Mesenchymal stem cell (in vitro differentiated cells and primary cell): ENCODE measurements around the gene SLC44A3. TPM values are rescaled to one million over a fixed set of nuclear protein-coding genes. Genes with fewer than 3 reads are reported as not detected.
A peak's percentile ranks its signal among the peaks of the same experiment; 100 is the strongest.

Source experiments
- DNase-seq: peaks from one replicate; pipeline ENCODE4 v3.0.0-alpha.2; 2013
- H2AFZ ChIP-seq: one replicate; pipeline ENCODE4 v1.6.1; 2013; ENCODE audit warnings: low read depth, mild to moderate bottlenecking, control low read depth, inconsistent platforms, low read length, moderate library complexity
- H2AK5ac ChIP-seq: 2 replicates; pipeline ENCODE4 v1.6.1; 2013; ENCODE audit warnings: low read length, moderate library complexity, mild to moderate bottlenecking, inconsistent platforms; ENCODE audit not compliant: severe bottlenecking
- H2BK120ac ChIP-seq: one replicate; pipeline ENCODE4 v1.6.1; 2013; ENCODE audit warnings: low read depth, mild to moderate bottlenecking, inconsistent platforms, low read length, moderate library complexity
- H2BK12ac ChIP-seq, 2 experiments: one replicate each; pipeline ENCODE4 v1.6.1; 2013; ENCODE audit warnings: inconsistent platforms in 2 of 2, low read length in 2 of 2, mild to moderate bottlenecking in 2 of 2, moderate library complexity in 2 of 2, control low read depth in 1 of 2
- H2BK15ac ChIP-seq: one replicate; pipeline ENCODE4 v1.6.1; 2013; ENCODE audit warnings: mild to moderate bottlenecking, low read depth, inconsistent platforms; ENCODE audit not compliant: poor library complexity, severe bottlenecking
- H2BK5ac ChIP-seq: 2 replicates; pipeline ENCODE4 v1.6.1; 2013; ENCODE audit warnings: low read depth, mild to moderate bottlenecking, low read length, control low read depth, inconsistent platforms; ENCODE audit not compliant: poor library complexity, severe bottlenecking
- H3K14ac ChIP-seq, 2 experiments: one replicate each; pipeline ENCODE4 v1.6.1; 2013; ENCODE audit warnings: inconsistent platforms in 2 of 2, low read length in 2 of 2, control low read depth in 1 of 2, mild to moderate bottlenecking in 1 of 2, moderate library complexity in 1 of 2
- H3K18ac ChIP-seq, 2 experiments: one replicate each; pipeline ENCODE4 v1.6.1; 2013; ENCODE audit warnings: inconsistent platforms in 2 of 2, low read length in 2 of 2, control low read depth in 1 of 2, low read depth in 1 of 2, mild to moderate bottlenecking in 1 of 2
- H3K23ac ChIP-seq, 2 experiments: one replicate each; pipeline ENCODE4 v1.6.1; 2013; ENCODE audit warnings: inconsistent platforms in 2 of 2, low read length in 2 of 2, mild to moderate bottlenecking in 2 of 2, moderate library complexity in 2 of 2, control low read depth in 1 of 2
- H3K27ac ChIP-seq: 2 replicates; pipeline ENCODE4 v1.5.1; 2013; ENCODE audit warnings: mild to moderate bottlenecking, moderate library complexity, low read length, control low read depth, inconsistent platforms; ENCODE audit not compliant: poor library complexity, severe bottlenecking
- H3K27me3 ChIP-seq, 2 experiments: 2 replicates each; pipeline versions ENCODE4 v1.6.1 to v1.7.0; 2013; ENCODE audit warnings: low read length in 2 of 2, mild to moderate bottlenecking in 2 of 2, moderate library complexity in 2 of 2, control low read depth in 1 of 2, inconsistent platforms in 1 of 2; ENCODE audit not compliant: control insufficient read depth in 1 of 2, insufficient read depth in 1 of 2
- H3K36me3 ChIP-seq, 2 experiments: 2 replicates each; pipeline versions ENCODE4 v1.6.1 to v1.7.0; 2013; ENCODE audit warnings: low read length in 2 of 2, control low read depth in 1 of 2, inconsistent platforms in 1 of 2, low read depth in 1 of 2, mild to moderate bottlenecking in 1 of 2; ENCODE audit not compliant: insufficient read depth in 2 of 2, control insufficient read depth in 1 of 2
- H3K4ac ChIP-seq, 2 experiments: one replicate each; pipeline ENCODE4 v1.6.1; 2013; ENCODE audit warnings: inconsistent platforms in 2 of 2, low read length in 2 of 2, mild to moderate bottlenecking in 2 of 2, moderate library complexity in 2 of 2, control low read depth in 1 of 2, low read depth in 1 of 2
- H3K4me1 ChIP-seq: 2 replicates; pipeline ENCODE4 v1.6.1; 2013; ENCODE audit warnings: low read depth, low read length, control low read depth; ENCODE audit not compliant: control insufficient read depth, insufficient read depth
- H3K4me2 ChIP-seq: 2 replicates; pipeline ENCODE4 v1.6.1; 2013; ENCODE audit warnings: low read length, mild to moderate bottlenecking, inconsistent platforms; ENCODE audit not compliant: poor library complexity, severe bottlenecking
- H3K4me3 ChIP-seq, 2 experiments: 2 replicates each; pipeline versions ENCODE4 v1.5.1 to v1.7.0; 2013; ENCODE audit warnings: low read length in 2 of 2, mild to moderate bottlenecking in 2 of 2, control low read depth in 1 of 2, low read depth in 1 of 2; ENCODE audit not compliant: insufficient read depth in 1 of 2
- H3K79me1 ChIP-seq: replicated peaks from 2 replicates; pipeline ENCODE4 v1.6.1; 2013; ENCODE audit warnings: mild to moderate bottlenecking, control low read depth, low read length, inconsistent platforms; ENCODE audit not compliant: poor library complexity, severe bottlenecking
- H3K9ac ChIP-seq: 2 replicates; pipeline ENCODE4 v1.7.0; 2013; ENCODE audit warnings: mild to moderate bottlenecking, low read length, moderate library complexity
- H3K9me3 ChIP-seq: 2 replicates; pipeline ENCODE4 v1.7.0; 2013; ENCODE audit warnings: mild to moderate bottlenecking, low read length; ENCODE audit not compliant: control insufficient read depth
- H4K8ac ChIP-seq: one replicate; pipeline ENCODE4 v1.6.1; 2013; ENCODE audit warnings: inconsistent platforms, mild to moderate bottlenecking, low read length, moderate library complexity
- H4K91ac ChIP-seq: one replicate; pipeline ENCODE4 v1.6.1; 2013; ENCODE audit warnings: mild to moderate bottlenecking, low read length, inconsistent platforms
- WGBS: methylation state at CpG from one replicate; pipeline ENCODE4 v1.1.7; 2013; ENCODE audit warnings: mixed read lengths; 5-methylcytosine and 5-hydroxymethylcytosine counted together
- polyA plus RNA-seq, 2 experiments: library from polyadenylated mRNA; stranded (reverse); fragments of 200-250 nt; gene quantifications; one replicate each; pipeline ENCODE4 v1.2.3, GENCODE V29; 2013

Gene SLC44A3
- 12.6 TPM for polyA plus RNA-seq (2013, experiment 1 of 2)
- 11.5 TPM for polyA plus RNA-seq (2013, experiment 2 of 2)

GRCh38 chr1:94819945-94820746 is at the start of gene SLC44A3:
TSS of gene SLC44A3 (plus strand) at chr1:94820357. CDS start at chr1:94820452, 95 bp downstream.
- 1% methylated on average over 54 of the region's 77 CpGs for WGBS
- peak within 1 kb of the TSS; percentile 58 for H2BK120ac ChIP-seq
- no peaks in the 10 kb centered on the region for H3K9me3 ChIP-seq
- peak within 1 kb of the TSS; percentile 80 for H2AFZ ChIP-seq
- peak within 1 kb of the TSS in 1 of 2 experiments; percentile 99 for H3K23ac ChIP-seq
- H3K79me1 ChIP-seq: peaks cover 16% of the 10 kb centered on the region
- peak; percentile 69 for DNase-seq
- peak within 1 kb of the TSS; percentile 88 for H3K4me2 ChIP-seq
- H2AK5ac ChIP-seq: peak within 1 kb of the TSS; percentile 74
- H3K18ac ChIP-seq: peak within 1 kb of the TSS; percentile 89 to 93
- peak within 1 kb of the TSS; percentile 85 to 88 for H2BK12ac ChIP-seq
- peak within 1 kb of the TSS; percentile 15 for H2BK15ac ChIP-seq
- H3K14ac ChIP-seq: peak within 1 kb of the TSS in 1 of 2 experiments; percentile 90
- peak within 1 kb of the TSS; percentile 87 for H3K9ac ChIP-seq
- H3K36me3 ChIP-seq: peaks cover 0 to 6% of the 10 kb centered on the region in 2 experiments
- peak within 1 kb of the TSS; percentile 85 for H4K91ac ChIP-seq
- peak within 1 kb of the TSS; percentile 90 for H4K8ac ChIP-seq
- peaks cover 16% of the 10 kb centered on the region for H3K4me1 ChIP-seq
- H2BK5ac ChIP-seq: peak within 1 kb of the TSS; percentile 59
- H3K4ac ChIP-seq: peak within 1 kb of the TSS; percentile 40 to 84
- H3K27ac ChIP-seq: peak within 1 kb of the TSS; percentile 97
- H3K4me3 ChIP-seq: peak within 1 kb of the TSS; percentile 82 to 83
- H3K27me3 ChIP-seq: peaks cover 0 to 12% of the 10 kb centered on the region in 2 experiments

GRCh38 chr1:94772230-94772641 is 47.9 kb upstream of the SLC44A3 start:
- peaks cover 16% of the 10 kb centered on the region for H3K79me1 ChIP-seq
- 70% methylated on average over 4 of the region's 5 CpGs for WGBS
- no peak overlapping the region for H2AK5ac ChIP-seq
- no peak overlapping the region for H3K4me2 ChIP-seq
- H3K27ac ChIP-seq: no peak overlapping the region
- H3K14ac ChIP-seq: no peak overlapping the region
- H2AFZ ChIP-seq: no peak overlapping the region
- no peak overlapping the region for H3K4ac ChIP-seq
- DNase-seq: peak; percentile 95
- no peak overlapping the region for H3K18ac ChIP-seq
- H4K91ac ChIP-seq: no peak overlapping the region
- peaks cover 0 to 8% of the 10 kb centered on the region in 2 experiments for H3K36me3 ChIP-seq
- no peak overlapping the region for H2BK12ac ChIP-seq
- no peak overlapping the region for H2BK5ac ChIP-seq
- peaks cover 13% of the 10 kb centered on the region for H3K4me1 ChIP-seq
- H3K9ac ChIP-seq: no peak overlapping the region
- no peak overlapping the region for H3K23ac ChIP-seq
- H4K8ac ChIP-seq: no peak overlapping the region
- H2BK120ac ChIP-seq: no peak overlapping the region
- peaks cover 0 to 2% of the 10 kb centered on the region in 2 experiments for H3K27me3 ChIP-seq
- no peaks in the 10 kb centered on the region for H3K9me3 ChIP-seq
- H3K4me3 ChIP-seq: no peak overlapping the region
- no peak overlapping the region for H2BK15ac ChIP-seq

- Histone ChIP-seq H3K23ac (no peak overlapping the region), H2BK120ac (no peak overlapping the region), H3K27me3 (peaks cover 0 to 2% of the 10 kb centered on the region in 2 experiments), H4K8ac (no peak overlapping the region), H3K9me3 (no peaks in the 10 kb centered on the region), H3K4me3 (no peak overlapping the region), H3K79me1 (peaks cover 16% of the 10 kb centered on the region), H2AFZ (no peak overlapping the region), H2BK15ac (no peak overlapping the region), H3K27ac (no peak overlapping the region), H2AK5ac (no peak overlapping the region), H3K4me2 (no peak overlapping the region), H3K4ac (no peak overlapping the region), H2BK5ac (no peak overlapping the region), H3K9ac (no peak overlapping the region), H3K18ac (no peak overlapping the region), H3K36me3 (peaks cover 0 to 8% of the 10 kb centered on the region in 2 experiments), H3K4me1 (peaks cover 13% of the 10 kb centered on the region), H2BK12ac (peak overlapping the region in 1 of 2 experiments; percentile 88), H3K14ac (no peak overlapping the region), H4K91ac (no peak overlapping the region)
- 100% methylated on average over 2 of the region's 3 CpGs for WGBS
- DNase-seq: no peak
These were observed 47.3 kb upstream of the SLC44A3 start for GRCh38 chr1:94772845-94773244.

- peak overlapping the region in 1 of 2 experiments; percentile 86 for H3K14ac ChIP-seq
- no peak overlapping the region for H2BK5ac ChIP-seq
- peak overlapping the region; percentile 37 for H2BK15ac ChIP-seq
- 77% methylated on average over 6 of the region's 6 CpGs for WGBS
- H3K36me3 ChIP-seq: peaks cover 0 to 8% of the 10 kb centered on the region in 2 experiments
- no peak overlapping the region for H3K4me3 ChIP-seq
- H4K91ac ChIP-seq: peak overlapping the region; percentile 86
- H3K4ac ChIP-seq: peak overlapping the region; percentile 67 to 88
- peak overlapping the region; percentile 67 for H2AK5ac ChIP-seq
- peak overlapping the region; percentile 60 to 85 for H3K18ac ChIP-seq
- peaks cover 0 to 2% of the 10 kb centered on the region in 2 experiments for H3K27me3 ChIP-seq
- peak overlapping the region; percentile 89 to 91 for H2BK12ac ChIP-seq
- peak overlapping the region in 1 of 2 experiments; percentile 35 for H3K23ac ChIP-seq
- no peak overlapping the region for H3K9ac ChIP-seq
- H3K27ac ChIP-seq: peak overlapping the region; percentile 74
- peak; percentile 64 for DNase-seq
- no peak overlapping the region for H2AFZ ChIP-seq
- peak overlapping the region; percentile 70 for H4K8ac ChIP-seq
- H3K4me2 ChIP-seq: no peak overlapping the region
- H3K79me1 ChIP-seq: peaks cover 16% of the 10 kb centered on the region
- peaks cover 13% of the 10 kb centered on the region for H3K4me1 ChIP-seq
- no peaks in the 10 kb centered on the region for H3K9me3 ChIP-seq
- peak overlapping the region; percentile 78 for H2BK120ac ChIP-seq
These were observed 46.8 kb upstream of the SLC44A3 start for GRCh38 chr1:94773296-94773809.
